Jurkat, Clone E6-1 (cell line): ENCODE data around the gene KHSRP.

ENCODE experiments used
- DNase-seq: peaks from one replicate; pipeline ENCODE4 v3.0.0-alpha.2; 2011; ENCODE audit warnings: low read depth, low spot score
- H3K4me3 ChIP-seq: 2 replicates; pipeline ENCODE4 v1.5.1; 2011; ENCODE audit warnings: mild to moderate bottlenecking, low read length, control low read depth, moderate library complexity

KHSRP gene

GRCh38 chr19:6423499-6424194 is 964 bp downstream of the KHSRP start:
- peak overlapping the region; percentile 99 for H3K4me3 ChIP-seq
- DNase-seq = no peak

- no peak for DNase-seq
Measured at GRCh38 chr19:6421075-6422014, 3.3 kb downstream of the KHSRP start.

GRCh38 chr19:6418562-6418932 is 6.1 kb downstream of the KHSRP start:
- H3K4me3 ChIP-seq = no peak overlapping the region
- DNase-seq = no peak

More at GRCh38 chr19:6421075-6422014, 3.3 kb downstream of the KHSRP start:
- no peak overlapping the region for H3K4me3 ChIP-seq

- H3K4me3 ChIP-seq = no peak overlapping the region
- DNase-seq = no peak
Measured at GRCh38 chr19:6417713-6418561, 6.7 kb downstream of the KHSRP start.

DNA sequence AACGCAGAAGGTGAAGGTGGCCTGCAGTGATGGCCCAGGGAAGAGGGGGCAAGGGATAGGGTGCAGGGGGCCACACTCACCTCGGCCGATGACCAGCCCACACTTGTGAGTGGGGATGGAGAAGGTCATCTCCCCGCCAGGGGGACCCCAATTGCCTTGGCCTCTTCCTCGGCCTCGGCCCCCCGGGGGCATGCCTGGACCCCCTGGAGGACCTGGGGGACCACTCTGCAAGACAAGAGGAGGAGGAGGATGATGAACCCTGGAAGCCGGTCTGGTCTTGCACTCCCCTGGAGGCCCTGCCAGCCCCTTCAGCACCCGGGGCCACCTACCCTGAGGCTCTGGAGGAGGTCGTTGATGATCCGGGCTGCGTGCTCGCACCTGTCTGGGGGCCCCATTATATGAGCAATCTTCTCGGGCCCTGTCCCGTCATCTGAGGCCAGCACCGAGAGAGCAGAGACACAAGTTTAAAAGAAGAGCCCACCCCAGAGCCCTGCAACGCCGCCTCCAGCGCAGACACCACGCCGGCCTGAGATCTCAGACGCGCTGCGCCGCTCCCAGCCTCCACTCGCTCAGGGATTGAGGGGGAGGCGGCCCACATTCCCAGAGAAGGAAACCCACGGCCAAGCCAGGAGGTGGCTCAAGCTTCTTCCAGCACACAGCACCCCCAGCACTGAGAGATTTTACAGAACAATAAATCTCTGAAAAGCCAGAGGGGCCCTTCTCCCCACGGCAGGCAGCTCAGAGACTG is 7.8 kb downstream of the KHSRP start:
- H3K4me3 ChIP-seq = no peak overlapping the region
- no peak for DNase-seq

- no peak for DNase-seq
- H3K4me3 ChIP-seq = no peak overlapping the region
Measured at GRCh38 chr19:6415591-6416190, 8.9 kb downstream of the KHSRP start.

- H3K4me3 ChIP-seq = no peak overlapping the region
- DNase-seq = no peak
Measured at GRCh38 chr19:6414793-6415590, 9.6 kb downstream of the KHSRP start.

DNA sequence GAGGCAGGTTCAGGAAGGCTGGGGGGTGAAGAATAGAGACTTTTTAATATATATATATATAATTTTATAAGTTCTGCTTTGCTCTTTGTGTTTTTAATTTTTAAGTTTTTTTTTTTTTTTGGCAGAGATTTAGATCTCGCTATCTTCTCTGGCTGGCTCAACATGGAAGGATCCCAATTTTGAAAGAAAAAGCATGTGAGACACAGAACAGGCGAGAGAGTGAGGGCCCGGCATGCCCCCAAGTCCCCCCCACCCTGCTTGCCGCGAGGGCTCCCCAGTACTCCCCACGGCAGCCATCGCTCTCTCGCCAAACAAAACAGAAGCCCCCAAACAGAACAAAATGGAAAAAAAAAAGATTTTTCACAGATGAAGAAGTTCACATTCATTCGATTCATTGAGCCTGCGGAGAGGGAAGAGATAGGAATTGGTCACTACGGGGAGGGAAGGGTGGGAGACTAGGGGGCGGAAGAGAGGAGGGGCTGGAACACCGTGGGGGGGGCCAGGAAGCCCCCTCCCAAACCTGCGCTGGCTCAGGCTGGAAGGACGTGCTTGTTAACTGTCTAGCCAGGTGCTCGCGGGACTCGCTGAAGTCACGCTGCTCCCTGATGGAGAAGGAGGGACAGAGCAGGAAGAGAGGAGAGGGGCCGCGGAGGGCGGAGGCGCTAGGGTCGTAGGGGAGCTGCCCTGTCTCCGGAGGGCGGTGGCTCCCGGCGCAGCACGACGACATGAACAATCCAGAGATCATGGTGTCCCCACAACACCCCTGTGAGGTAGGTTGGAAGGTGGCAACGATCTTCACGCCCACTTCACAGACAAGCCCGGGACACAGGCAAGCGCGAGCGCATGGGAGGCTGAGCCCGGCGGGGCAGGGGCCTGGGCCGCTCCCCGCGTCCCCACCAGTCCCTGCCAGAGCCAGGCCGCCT is 10.6 kb downstream of the KHSRP start:
- H3K4me3 ChIP-seq = no peak overlapping the region
- DNase-seq = no peak

GRCh38 chr19:6413291-6413690 is 11.3 kb downstream of the KHSRP start:
- no peak overlapping the region for H3K4me3 ChIP-seq
- no peak for DNase-seq

GRCh38 chr19:6412447-6413091 is 12.0 kb downstream of the KHSRP start:
- no peak for DNase-seq
- H3K4me3 ChIP-seq = no peak overlapping the region

GRCh38 chr19:6412061-6412446 is 12.6 kb downstream of the KHSRP start:
- no peak for DNase-seq

GRCh38 chr19:6409346-6409745 is 15.3 kb downstream of the KHSRP start:
- DNase-seq = no peak
- no peak overlapping the region for H3K4me3 ChIP-seq

More at GRCh38 chr19:6412061-6412446, 12.6 kb downstream of the KHSRP start:
- H3K4me3 ChIP-seq = no peak overlapping the region

DNA sequence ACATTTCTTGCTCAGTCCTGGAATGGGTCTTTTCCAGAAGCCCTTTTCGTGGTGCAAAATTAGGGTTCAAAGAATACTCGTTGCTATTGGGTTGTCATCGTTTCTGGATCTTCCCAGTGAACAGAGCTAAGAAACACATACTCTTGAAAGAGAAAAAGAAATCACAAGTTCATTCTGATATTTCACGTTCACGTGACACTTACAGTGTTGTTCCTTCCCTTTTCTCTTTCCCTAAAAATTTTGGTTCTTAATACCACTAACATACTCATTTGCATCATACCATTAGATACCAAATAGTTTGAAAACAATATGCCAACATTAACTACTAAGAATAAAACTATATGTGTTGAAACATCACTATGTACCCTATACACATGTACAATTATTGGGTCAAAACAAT is 18.2 kb downstream of the KHSRP start:
- no peak overlapping the region for H3K4me3 ChIP-seq
- no peak for DNase-seq

GRCh38 chr19:6402837-6403608 is 21.6 kb downstream of the KHSRP start:
- no peak for DNase-seq

DNA sequence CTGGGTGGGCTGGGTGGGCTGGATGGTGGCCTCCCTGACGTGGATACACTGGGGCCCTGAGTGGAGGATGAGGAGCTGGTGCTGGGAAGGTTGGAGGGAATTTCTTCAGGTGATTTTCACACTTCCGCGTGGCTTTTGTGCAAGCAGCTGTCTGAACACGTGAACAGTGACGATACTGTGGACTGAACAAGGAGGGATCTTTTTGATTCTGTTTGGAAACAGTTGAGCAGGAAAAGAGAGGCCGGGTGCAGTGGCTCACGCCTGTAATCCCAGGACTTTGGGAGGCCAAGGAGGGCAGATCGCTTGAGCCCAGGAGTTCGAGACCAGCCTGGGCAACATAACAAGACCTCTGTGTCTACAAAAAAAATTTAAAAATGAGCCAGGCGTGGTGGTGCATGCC is 22.6 kb downstream of the KHSRP start:
- H3K4me3 ChIP-seq = no peak overlapping the region
- no peak for DNase-seq

More at GRCh38 chr19:6402837-6403608, 21.6 kb downstream of the KHSRP start:
- no peak overlapping the region for H3K4me3 ChIP-seq
